Mesenchymal stem cell (in vitro differentiated cells and primary cell): ENCODE data around the gene MEF2A.

ENCODE experiments used
- DNase-seq: peaks from one replicate; pipeline ENCODE4 v3.0.0-alpha.2; 2013
- H2AFZ ChIP-seq: one replicate; pipeline ENCODE4 v1.6.1; 2013; ENCODE audit warnings: low read depth, mild to moderate bottlenecking, control low read depth, inconsistent platforms, low read length, moderate library complexity
- H2AK5ac ChIP-seq: 2 replicates; pipeline ENCODE4 v1.6.1; 2013; ENCODE audit warnings: low read length, moderate library complexity, mild to moderate bottlenecking, inconsistent platforms; ENCODE audit not compliant: severe bottlenecking
- H2BK120ac ChIP-seq: one replicate; pipeline ENCODE4 v1.6.1; 2013; ENCODE audit warnings: low read depth, mild to moderate bottlenecking, inconsistent platforms, low read length, moderate library complexity
- H2BK12ac ChIP-seq, 2 experiments: one replicate each; pipeline ENCODE4 v1.6.1; 2013; ENCODE audit warnings: inconsistent platforms in 2 of 2, low read length in 2 of 2, mild to moderate bottlenecking in 2 of 2, moderate library complexity in 2 of 2, control low read depth in 1 of 2
- H2BK15ac ChIP-seq: one replicate; pipeline ENCODE4 v1.6.1; 2013; ENCODE audit warnings: mild to moderate bottlenecking, low read depth, inconsistent platforms; ENCODE audit not compliant: poor library complexity, severe bottlenecking
- H2BK5ac ChIP-seq: 2 replicates; pipeline ENCODE4 v1.6.1; 2013; ENCODE audit warnings: low read depth, mild to moderate bottlenecking, low read length, control low read depth, inconsistent platforms; ENCODE audit not compliant: poor library complexity, severe bottlenecking
- H3K14ac ChIP-seq, 2 experiments: one replicate each; pipeline ENCODE4 v1.6.1; 2013; ENCODE audit warnings: inconsistent platforms in 2 of 2, low read length in 2 of 2, control low read depth in 1 of 2, mild to moderate bottlenecking in 1 of 2, moderate library complexity in 1 of 2
- H3K18ac ChIP-seq, 2 experiments: one replicate each; pipeline ENCODE4 v1.6.1; 2013; ENCODE audit warnings: inconsistent platforms in 2 of 2, low read length in 2 of 2, control low read depth in 1 of 2, low read depth in 1 of 2, mild to moderate bottlenecking in 1 of 2
- H3K23ac ChIP-seq, 2 experiments: one replicate each; pipeline ENCODE4 v1.6.1; 2013; ENCODE audit warnings: inconsistent platforms in 2 of 2, low read length in 2 of 2, mild to moderate bottlenecking in 2 of 2, moderate library complexity in 2 of 2, control low read depth in 1 of 2
- H3K27ac ChIP-seq: 2 replicates; pipeline ENCODE4 v1.5.1; 2013; ENCODE audit warnings: mild to moderate bottlenecking, moderate library complexity, low read length, control low read depth, inconsistent platforms; ENCODE audit not compliant: poor library complexity, severe bottlenecking
- H3K27me3 ChIP-seq, 2 experiments: 2 replicates each; pipeline versions ENCODE4 v1.6.1 to v1.7.0; 2013; ENCODE audit warnings: low read length in 2 of 2, mild to moderate bottlenecking in 2 of 2, moderate library complexity in 2 of 2, control low read depth in 1 of 2, inconsistent platforms in 1 of 2; ENCODE audit not compliant: control insufficient read depth in 1 of 2, insufficient read depth in 1 of 2
- H3K36me3 ChIP-seq, 2 experiments: 2 replicates each; pipeline versions ENCODE4 v1.6.1 to v1.7.0; 2013; ENCODE audit warnings: low read length in 2 of 2, control low read depth in 1 of 2, inconsistent platforms in 1 of 2, low read depth in 1 of 2, mild to moderate bottlenecking in 1 of 2; ENCODE audit not compliant: insufficient read depth in 2 of 2, control insufficient read depth in 1 of 2
- H3K4ac ChIP-seq, 2 experiments: one replicate each; pipeline ENCODE4 v1.6.1; 2013; ENCODE audit warnings: inconsistent platforms in 2 of 2, low read length in 2 of 2, mild to moderate bottlenecking in 2 of 2, moderate library complexity in 2 of 2, control low read depth in 1 of 2, low read depth in 1 of 2
- H3K4me1 ChIP-seq: 2 replicates; pipeline ENCODE4 v1.6.1; 2013; ENCODE audit warnings: low read depth, low read length, control low read depth; ENCODE audit not compliant: control insufficient read depth, insufficient read depth
- H3K4me2 ChIP-seq: 2 replicates; pipeline ENCODE4 v1.6.1; 2013; ENCODE audit warnings: low read length, mild to moderate bottlenecking, inconsistent platforms; ENCODE audit not compliant: poor library complexity, severe bottlenecking
- H3K4me3 ChIP-seq, 2 experiments: 2 replicates each; pipeline versions ENCODE4 v1.5.1 to v1.7.0; 2013; ENCODE audit warnings: low read length in 2 of 2, mild to moderate bottlenecking in 2 of 2, control low read depth in 1 of 2, low read depth in 1 of 2; ENCODE audit not compliant: insufficient read depth in 1 of 2
- H3K79me1 ChIP-seq: replicated peaks from 2 replicates; pipeline ENCODE4 v1.6.1; 2013; ENCODE audit warnings: mild to moderate bottlenecking, control low read depth, low read length, inconsistent platforms; ENCODE audit not compliant: poor library complexity, severe bottlenecking
- H3K9ac ChIP-seq: 2 replicates; pipeline ENCODE4 v1.7.0; 2013; ENCODE audit warnings: mild to moderate bottlenecking, low read length, moderate library complexity
- H3K9me3 ChIP-seq: 2 replicates; pipeline ENCODE4 v1.7.0; 2013; ENCODE audit warnings: mild to moderate bottlenecking, low read length; ENCODE audit not compliant: control insufficient read depth
- H4K8ac ChIP-seq: one replicate; pipeline ENCODE4 v1.6.1; 2013; ENCODE audit warnings: inconsistent platforms, mild to moderate bottlenecking, low read length, moderate library complexity
- H4K91ac ChIP-seq: one replicate; pipeline ENCODE4 v1.6.1; 2013; ENCODE audit warnings: mild to moderate bottlenecking, low read length, inconsistent platforms
- WGBS: methylation state at CpG from one replicate; pipeline ENCODE4 v1.1.7; 2013; ENCODE audit warnings: mixed read lengths; 5-methylcytosine and 5-hydroxymethylcytosine counted together

Gene MEF2A

DNA sequence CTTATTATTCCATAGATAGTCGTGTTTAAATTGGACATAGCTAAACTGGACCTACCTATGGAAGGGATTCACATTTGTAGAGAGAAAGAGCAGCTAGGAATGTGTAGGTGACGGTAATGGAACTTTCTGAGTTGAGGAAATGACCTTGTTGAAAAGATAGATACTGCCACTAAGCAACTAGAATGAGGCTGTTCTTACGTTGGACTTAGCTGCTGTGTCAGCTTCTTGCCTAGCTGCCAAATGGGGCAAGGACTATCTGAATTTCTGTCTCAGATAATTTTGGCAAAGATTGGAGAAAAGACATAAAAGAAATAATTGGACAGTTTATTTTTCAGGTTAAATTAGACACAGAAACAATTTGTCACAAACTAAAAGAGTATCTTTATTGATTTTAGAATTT lies 68.8 kb downstream of the MEF2A start:
- H3K23ac ChIP-seq: no peak overlapping the region
- no peak overlapping the region for H3K4me3 ChIP-seq
- no peak overlapping the region for H3K18ac ChIP-seq
- no peaks in the 10 kb centered on the region for H3K27me3 ChIP-seq
- WGBS: 97% methylated on average over 3 of the region's 3 CpGs
- no peak overlapping the region for H2BK120ac ChIP-seq
- no peak overlapping the region for H2AFZ ChIP-seq
- no peak overlapping the region for H2BK15ac ChIP-seq
- no peak overlapping the region for H4K91ac ChIP-seq
- no peak overlapping the region for H2AK5ac ChIP-seq
- no peak overlapping the region for H4K8ac ChIP-seq
- peaks cover 4 to 30% of the 10 kb centered on the region in 2 experiments for H3K36me3 ChIP-seq
- H3K4me2 ChIP-seq: no peak overlapping the region
- H3K79me1 ChIP-seq: peaks cover 13% of the 10 kb centered on the region
- H3K9ac ChIP-seq: no peak overlapping the region
- H3K9me3 ChIP-seq: no peaks in the 10 kb centered on the region
- no peaks in the 10 kb centered on the region for H3K4me1 ChIP-seq
- H2BK12ac ChIP-seq: no peak overlapping the region
- no peak overlapping the region for H2BK5ac ChIP-seq
- H3K4ac ChIP-seq: no peak overlapping the region
- DNase-seq: no peak
- no peak overlapping the region for H3K14ac ChIP-seq
- no peak overlapping the region for H3K27ac ChIP-seq

DNA sequence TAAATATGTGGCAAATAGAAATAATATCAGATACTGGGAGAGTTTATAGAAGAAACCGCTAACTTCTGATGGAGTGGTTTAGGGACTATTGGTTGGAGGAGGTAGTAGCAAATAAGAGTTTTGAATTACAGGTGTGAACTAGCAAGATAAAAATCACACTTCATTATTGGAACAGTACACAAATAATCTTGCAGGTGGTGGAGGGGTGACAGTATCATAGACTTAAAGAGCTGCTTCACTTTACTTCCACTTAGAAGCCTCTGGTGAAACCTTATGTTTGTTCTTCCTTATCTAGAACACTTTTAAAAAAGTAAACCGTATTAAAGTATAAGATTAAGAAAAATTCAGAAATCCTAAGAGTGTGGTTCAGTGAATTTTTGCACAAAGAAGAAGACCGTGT lies 69.4 kb downstream of the MEF2A start:
- no peak overlapping the region for H3K27ac ChIP-seq
- H2AK5ac ChIP-seq: no peak overlapping the region
- no peak overlapping the region for H2BK120ac ChIP-seq
- no peaks in the 10 kb centered on the region for H3K27me3 ChIP-seq
- no peak overlapping the region for H3K18ac ChIP-seq
- H2BK5ac ChIP-seq: no peak overlapping the region
- no peak overlapping the region for H3K9ac ChIP-seq
- no peak overlapping the region for H2BK12ac ChIP-seq
- H3K9me3 ChIP-seq: no peaks in the 10 kb centered on the region
- no peak overlapping the region for H3K4me3 ChIP-seq
- H3K4me2 ChIP-seq: no peak overlapping the region
- no peak overlapping the region for H4K8ac ChIP-seq
- H2AFZ ChIP-seq: no peak overlapping the region
- no peak overlapping the region for H3K23ac ChIP-seq
- peaks cover 13% of the 10 kb centered on the region for H3K79me1 ChIP-seq
- DNase-seq: no peak
- no peak overlapping the region for H4K91ac ChIP-seq
- no peak overlapping the region for H2BK15ac ChIP-seq
- peaks cover 4 to 30% of the 10 kb centered on the region in 2 experiments for H3K36me3 ChIP-seq
- H3K14ac ChIP-seq: no peak overlapping the region
- no peak overlapping the region for H3K4ac ChIP-seq
- H3K4me1 ChIP-seq: no peaks in the 10 kb centered on the region
- WGBS: 100% methylated on average over 2 of the region's 3 CpGs

DNA sequence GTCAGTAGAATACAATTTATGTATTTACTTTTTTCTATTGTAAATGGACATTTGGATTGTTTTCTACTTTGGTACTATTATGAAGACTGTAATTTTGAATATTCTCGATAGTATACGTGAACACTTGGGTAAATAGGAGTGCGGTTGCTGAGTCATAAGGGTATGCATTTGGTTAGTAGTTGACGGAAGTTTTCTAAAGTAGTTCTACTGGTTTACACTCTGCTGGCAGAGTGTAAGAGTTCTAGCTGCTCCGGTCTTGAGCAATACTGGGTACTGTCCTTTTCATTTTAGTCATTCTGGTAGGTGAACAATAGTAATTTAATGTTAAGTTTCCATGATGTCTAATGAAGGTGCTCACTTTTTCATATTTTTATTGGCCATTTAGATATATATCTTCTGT lies 70.0 kb downstream of the MEF2A start:
- peaks cover 6 to 32% of the 10 kb centered on the region in 2 experiments for H3K36me3 ChIP-seq
- H2BK5ac ChIP-seq: no peak overlapping the region
- no peak overlapping the region for H2BK15ac ChIP-seq
- H3K4me1 ChIP-seq: no peaks in the 10 kb centered on the region
- no peak overlapping the region for H4K91ac ChIP-seq
- H3K18ac ChIP-seq: no peak overlapping the region
- H3K4me3 ChIP-seq: no peak overlapping the region
- H3K9me3 ChIP-seq: no peaks in the 10 kb centered on the region
- no peak overlapping the region for H2BK120ac ChIP-seq
- H2AFZ ChIP-seq: no peak overlapping the region
- H3K9ac ChIP-seq: no peak overlapping the region
- WGBS: over 99% methylated on average over 5 of the region's 5 CpGs
- H3K23ac ChIP-seq: no peak overlapping the region
- no peak overlapping the region for H3K27ac ChIP-seq
- no peak for DNase-seq
- H3K4me2 ChIP-seq: no peak overlapping the region
- peaks cover 14% of the 10 kb centered on the region for H3K79me1 ChIP-seq
- H2BK12ac ChIP-seq: no peak overlapping the region
- no peak overlapping the region for H4K8ac ChIP-seq
- H3K14ac ChIP-seq: no peak overlapping the region
- H3K4ac ChIP-seq: no peak overlapping the region
- H3K27me3 ChIP-seq: no peaks in the 10 kb centered on the region
- H2AK5ac ChIP-seq: no peak overlapping the region

DNA sequence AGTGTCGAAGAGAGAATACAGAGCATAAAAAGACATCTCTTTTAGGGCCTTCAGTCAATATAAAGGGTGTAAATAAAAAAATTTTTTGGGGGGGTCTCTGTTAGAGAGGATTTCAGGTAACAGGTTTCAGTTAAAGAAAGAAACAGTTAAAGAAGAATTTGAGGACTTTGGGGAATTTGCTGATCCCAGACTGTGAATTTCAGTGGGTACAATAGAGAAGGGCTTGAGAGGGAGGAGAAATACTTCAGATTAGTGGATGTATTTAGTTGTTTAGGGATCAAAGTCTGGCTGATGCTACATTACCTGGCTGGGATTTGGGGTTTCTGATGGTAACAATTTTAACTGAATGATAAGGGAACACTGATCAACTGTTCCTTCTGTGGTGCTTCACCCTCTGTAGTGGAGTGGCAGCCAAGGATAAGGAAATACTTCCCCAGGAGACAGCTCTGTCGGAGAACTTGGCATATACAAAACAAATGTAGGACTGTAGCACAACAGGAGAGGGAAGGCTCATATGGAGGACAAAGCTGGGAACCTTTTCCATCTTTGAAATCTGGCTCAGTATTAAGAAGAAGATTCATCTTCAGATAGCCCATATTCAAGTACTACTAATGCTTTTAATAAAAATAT lies 79.2 kb downstream of the MEF2A start:
- no peak overlapping the region for H3K9ac ChIP-seq
- no peak overlapping the region for H2AFZ ChIP-seq
- no peaks in the 10 kb centered on the region for H3K9me3 ChIP-seq
- 98% methylated on average over 2 of the region's 2 CpGs for WGBS
- H3K4me3 ChIP-seq: no peak overlapping the region
- peaks cover 11 to 28% of the 10 kb centered on the region in 2 experiments for H3K36me3 ChIP-seq
- H3K4me1 ChIP-seq: no peaks in the 10 kb centered on the region
- H2BK120ac ChIP-seq: no peak overlapping the region
- no peak overlapping the region for H2BK15ac ChIP-seq
- H3K4me2 ChIP-seq: no peak overlapping the region
- H2AK5ac ChIP-seq: no peak overlapping the region
- no peak overlapping the region for H3K27ac ChIP-seq
- peaks cover 15% of the 10 kb centered on the region for H3K79me1 ChIP-seq
- H4K8ac ChIP-seq: no peak overlapping the region
- no peak overlapping the region for H3K23ac ChIP-seq
- no peak overlapping the region for H3K4ac ChIP-seq
- H2BK5ac ChIP-seq: no peak overlapping the region
- no peak overlapping the region for H3K18ac ChIP-seq
- no peak overlapping the region for H4K91ac ChIP-seq
- no peak for DNase-seq
- no peak overlapping the region for H3K14ac ChIP-seq
- no peaks in the 10 kb centered on the region for H3K27me3 ChIP-seq
- H2BK12ac ChIP-seq: no peak overlapping the region
